Neural cell (in vitro differentiated cells): Measurements from ENCODE around the gene HAO2. TPM values are rescaled to one million over a fixed set of nuclear protein-coding genes. Genes with fewer than 3 reads are reported as not detected.
"Not testable (repeated sequence)": the region's sequence is repeated elsewhere in the genome, so short reads cannot be mapped to it uniquely, and the experiment has no call there.

Experiments used
- H2AFZ ChIP-seq: fragments of 200-600, 300-800 bp; sonication (generic), shearing (Covaris generic); 2 replicates; pipeline ENCODE4 v1.6.0; 2014; ENCODE audit warnings: low read depth, mild to moderate bottlenecking, antibody characterized with exemption, low read length, moderate library complexity
- H3F3A ChIP-seq: fragments of 200-600 bp; shearing (Covaris generic); 2 replicates; pipeline ENCODE4 v1.6.1; 2016; ENCODE audit warnings: mild to moderate bottlenecking, moderate library complexity, mixed read lengths, antibody characterized with exemption, low read length; ENCODE audit not compliant: insufficient read depth, poor library complexity, severe bottlenecking
- H3K27ac ChIP-seq: fragments of 200-600, 300-800 bp; sonication (generic), shearing (Covaris generic); 2 replicates; pipeline ENCODE4 v1.5.1; 2014; ENCODE audit warnings: mild to moderate bottlenecking, low read length, moderate library complexity
- H3K27me3 ChIP-seq: fragments of 300-800, 200-600 bp; sonication (generic), shearing (Covaris generic); 2 replicates; pipeline ENCODE4 v1.6.0; 2014; ENCODE audit warnings: mild to moderate bottlenecking, low read depth, low read length, moderate library complexity; ENCODE audit not compliant: insufficient read depth
- H3K36me3 ChIP-seq: fragments of 300-800, 200-600 bp; sonication (generic), shearing (Covaris generic); 2 replicates; pipeline ENCODE4 v1.5.1; 2014; ENCODE audit warnings: mild to moderate bottlenecking, antibody characterized with exemption, low read length, moderate library complexity; ENCODE audit not compliant: insufficient read depth
- H3K4me2 ChIP-seq: fragments of 300-800, 200-600 bp; sonication (generic), shearing (Covaris generic); 2 replicates; pipeline ENCODE4 v1.6.0; 2014; ENCODE audit warnings: mild to moderate bottlenecking, low read length
- H3K4me3 ChIP-seq: fragments of 300-800, 200-600 bp; sonication (generic), shearing (Covaris generic); 2 replicates; pipeline ENCODE4 v1.5.1; 2014; ENCODE audit warnings: mild to moderate bottlenecking, low read length, moderate library complexity
- H3K79me2 ChIP-seq: fragments of 200-600 bp; shearing (Covaris generic); replicated peaks from 2 replicates; pipeline ENCODE4 v1.6.0; 2014; ENCODE audit warnings: mild to moderate bottlenecking, low read length, moderate library complexity; ENCODE audit not compliant: insufficient read depth
- H3K9ac ChIP-seq: fragments of 300-800, 200-600 bp; sonication (generic), shearing (Covaris generic); 2 replicates; pipeline ENCODE4 v1.6.1; 2016; ENCODE audit warnings: mild to moderate bottlenecking, low read length, mixed read lengths
- H3K9me2 ChIP-seq: fragments of 200-600 bp; shearing (Covaris generic); 2 replicates; pipeline ENCODE4 v1.6.1; 2016; ENCODE audit warnings: mild to moderate bottlenecking, low read length, mixed read lengths; ENCODE audit not compliant: insufficient read depth
- H3K9me3 ChIP-seq: fragments of 200-600, 300-800 bp; sonication (generic), shearing (Covaris generic); 2 replicates; pipeline ENCODE4 v1.6.1; 2016; ENCODE audit warnings: mild to moderate bottlenecking, mixed run types, low read length, moderate library complexity, mixed read lengths
- H4K20me1 ChIP-seq: fragments of 200-600 bp; shearing (Covaris generic); 2 replicates; pipeline ENCODE4 v1.6.1; 2016; ENCODE audit warnings: mild to moderate bottlenecking, mixed run types; ENCODE audit not compliant: insufficient read depth
- CTCF ChIP-seq: fragments of 450-650 bp; IDR thresholded peaks from 2 replicates; pipeline ENCODE4 v1.5.1; 2014; ENCODE audit warnings: antibody characterized with exemption, mild to moderate bottlenecking, moderate library complexity; ENCODE audit not compliant: poor library complexity, severe bottlenecking
- EP300 ChIP-seq: fragments of 450-650 bp; conservative IDR thresholded peaks from 2 replicates; pipeline ENCODE4 v1.6.1; 2014; ENCODE audit warnings: antibody characterized with exemption, mild to moderate bottlenecking, moderate library complexity; ENCODE audit not compliant: poor library complexity, severe bottlenecking
- EZH2 ChIP-seq: fragments of 200-600, 300-800 bp; shearing (Covaris generic), sonication (generic); IDR thresholded peaks from 2 replicates; pipeline ENCODE4 v1.6.1; 2014; ENCODE audit warnings: antibody characterized with exemption, low read length, borderline replicate concordance, mild to moderate bottlenecking; ENCODE audit not compliant: insufficient read depth, poor library complexity, severe bottlenecking
- MXI1 ChIP-seq: fragments of 450-650 bp; conservative IDR thresholded peaks from 2 replicates; pipeline ENCODE4 v1.6.1; 2014; ENCODE audit warnings: antibody characterized with exemption, mild to moderate bottlenecking; ENCODE audit not compliant: poor library complexity, severe bottlenecking
- POLR2AphosphoS5 ChIP-seq: IDR thresholded peaks from 2 replicates; pipeline ENCODE4 v1.6.1; 2012
- RAD21 ChIP-seq: fragments of 450-650 bp; conservative IDR thresholded peaks from 2 replicates; pipeline ENCODE4 v1.6.1; 2014; ENCODE audit warnings: antibody characterized with exemption, mild to moderate bottlenecking, moderate library complexity
- REST ChIP-seq: IDR thresholded peaks from 2 replicates; pipeline ENCODE4 v1.6.1; 2012; ENCODE audit warnings: borderline replicate concordance
- SMC3 ChIP-seq: fragments of 450-650 bp; conservative IDR thresholded peaks from 2 replicates; pipeline ENCODE4 v1.6.1; 2014; ENCODE audit warnings: antibody characterized with exemption, mild to moderate bottlenecking, moderate library complexity; ENCODE audit not compliant: poor library complexity
- TAF1 ChIP-seq: IDR thresholded peaks from 2 replicates; pipeline ENCODE4 v1.6.1; 2012; ENCODE audit warnings: low read depth
- polyA plus RNA-seq: library from polyadenylated mRNA; depleted of rRNA; stranded (reverse); fragments of >200 nt; gene quantifications from 2 replicates; pipeline ENCODE4 v1.2.3, GENCODE V29; 2014

Gene HAO2
- polyA plus RNA-seq, 1 donor from 2014 or later, result not detected

GRCh38 chr1:119375366-119375765 is 6.8 kb downstream of the HAO2 start:
- H3K27me3 ChIP-seq, result no peaks in the 10 kb centered on the region
- no peaks in the 10 kb centered on the region for H4K20me1 ChIP-seq
- no peak overlapping the region for H2AFZ ChIP-seq
- no peaks in the 10 kb centered on the region for H3F3A ChIP-seq
- no peaks in the 10 kb centered on the region for H3K9me2 ChIP-seq
- no peak overlapping the region for H3K4me3 ChIP-seq
- H3K9me3 ChIP-seq, result no peaks in the 10 kb centered on the region
- no peaks in the 10 kb centered on the region for H3K79me2 ChIP-seq
- no peak overlapping the region for H3K9ac ChIP-seq
- H3K36me3 ChIP-seq, result no peaks in the 10 kb centered on the region
- no peak overlapping the region for H3K27ac ChIP-seq
- no peak overlapping the region for H3K4me2 ChIP-seq
- TF ChIP-seq MXI1 (no peak), EZH2 (no peak)

- Histone ChIP-seq H3F3A (no peaks in the 10 kb centered on the region), H3K36me3 (no peaks in the 10 kb centered on the region), H4K20me1 (no peaks in the 10 kb centered on the region), H3K9me3 (no peaks in the 10 kb centered on the region), H3K4me3 (no peak overlapping the region), H3K27ac (no peak overlapping the region), H3K9ac (no peak overlapping the region), H3K27me3 (no peaks in the 10 kb centered on the region), H2AFZ (no peak overlapping the region), H3K79me2 (no peaks in the 10 kb centered on the region), H3K4me2 (no peak overlapping the region), H3K9me2 (no peaks in the 10 kb centered on the region)
- TF ChIP-seq RAD21, result no peak
- no peak for TF ChIP-seq TAF1
- TF ChIP-seq MXI1, result no peak
- no peak for TF ChIP-seq EZH2
- TF ChIP-seq EP300, result no peak
- no peak for TF ChIP-seq CTCF
- no peak for TF ChIP-seq POLR2AphosphoS5
- no peak for TF ChIP-seq REST
- TF ChIP-seq SMC3, result no peak
Observed at GRCh38 chr1:119376594-119376993, 8.0 kb downstream of the HAO2 start.

GRCh38 chr1:119377594-119377993 is 9.0 kb downstream of the HAO2 start:
- not testable (repeated sequence) for H3K4me3 ChIP-seq, H3K27ac ChIP-seq, H3K4me2 ChIP-seq, H3K36me3 ChIP-seq, H2AFZ ChIP-seq, H3K9ac ChIP-seq, H4K20me1 ChIP-seq, H3K9me2 ChIP-seq, H3K79me2 ChIP-seq, H3K9me3 ChIP-seq, H3K27me3 ChIP-seq, H3F3A ChIP-seq
